A549 (cell line): ENCODE measurements around the gene NRM. TPM values are rescaled to one million over a fixed set of nuclear protein-coding genes. Genes with fewer than 3 reads are reported as not detected.
A peak's percentile ranks its signal among the peaks of the same experiment; 100 is the strongest.

Source experiments
- ATAC-seq, 2 experiments: fragments of 200-7000 bp in 1 of 2; fragments of >200 bp in 1 of 2; cut with Nextera tagmentation in 1 of 2; cut with Tn5 transposase in 1 of 2; 3 replicates each; pipeline versions ENCODE4 v1.8.0 to v1.9.1; 2018 to 2020; ENCODE audit warnings: mild to moderate bottlenecking in 1 of 2, moderate library complexity in 1 of 2
- CTCF ChIA-PET: fragments of 300-600 bp; sonication (Branson Sonifier 250); formaldehyde crosslinking; extraction: SDS; loops from one replicate; lab custom pipeline; 2021; ENCODE audit warnings: antibody characterized with exemption, inconsistent platforms; lab: Yijun Ruan, JAX
- POLR2A ChIA-PET: fragments of 350-600 bp; formaldehyde crosslinking; extraction: SDS; loops from one replicate; lab custom pipeline; 2021; ENCODE audit warnings: antibody characterized with exemption, inconsistent platforms; lab: Yijun Ruan, JAX
- DNase-seq, 2 experiments: peaks; one replicate each; pipeline versions ENCODE4 v3.0.0 to v3.0.0-alpha.2; 2011 to 2016; ENCODE audit warnings: low read depth in 1 of 2, low spot score in 1 of 2
- FAIRE-seq: peaks from 2 replicates; lab custom pipeline; 2011; peaks lifted over from hg19 to GRCh38; lab: Jason Lieb, UNC
- H3K27ac ChIP-seq, 2 experiments: fragments of >200 bp; sonication (Bioruptor Twin); formaldehyde crosslinking; 3 replicates each; pipeline ENCODE4 v1.5.1; 2016 to 2017
- H3K4me1 ChIP-seq: fragments of >200 bp; sonication (Bioruptor Twin); formaldehyde crosslinking; 3 replicates; pipeline ENCODE4 v1.6.1; 2016
- H3K4me2 ChIP-seq: fragments of >200 bp; sonication (Bioruptor Twin); formaldehyde crosslinking; 3 replicates; pipeline ENCODE4 v1.6.1; 2016
- H3K4me3 ChIP-seq: fragments of >200 bp; sonication (Bioruptor Twin); formaldehyde crosslinking; 3 replicates; pipeline ENCODE4 v1.5.1; 2016
- H3K9me3 ChIP-seq: fragments of >200 bp; sonication (Bioruptor Twin); formaldehyde crosslinking; 3 replicates; pipeline ENCODE4 v1.6.1; 2016
- ATOH8 ChIP-seq: fragments of 250-450 bp; sonication (Bioruptor Pico); IDR thresholded peaks from 2 replicates; pipeline ENCODE4 v1.5.0; 2020; ENCODE audit warnings: low read depth, mild to moderate bottlenecking, moderate library complexity
- CHD2 ChIP-seq: fragments of 150-350 bp; IDR thresholded peaks from 2 replicates; pipeline ENCODE4 v1.6.1; 2014; ENCODE audit warnings: low read length; ENCODE audit not compliant: partially characterized antibody
- E2F6 ChIP-seq: IDR thresholded peaks from 2 replicates; pipeline ENCODE4 v1.6.1; 2012; ENCODE audit warnings: low read depth, borderline replicate concordance
- EP300 ChIP-seq, 2 experiments: fragments of >200 bp; sonication (Bioruptor Twin); formaldehyde crosslinking; IDR thresholded peaks; 2 replicates in 1 of 2; 3 replicates in 1 of 2; pipeline ENCODE4 v1.6.1; 2016 to 2017
- ESRRA ChIP-seq: fragments of 150-350 bp; IDR thresholded peaks from 2 replicates; pipeline ENCODE4 v1.6.1; 2014; ENCODE audit warnings: mild to moderate bottlenecking, low read length, borderline replicate concordance
- HOXB5 ChIP-seq: fragments of 250-450 bp; sonication (Bioruptor Pico); IDR thresholded peaks from 2 replicates; pipeline ENCODE4 v1.5.0; 2020; ENCODE audit warnings: mild to moderate bottlenecking, moderate library complexity
- MAZ ChIP-seq: fragments of 150-350 bp; IDR thresholded peaks from 2 replicates; pipeline ENCODE4 v1.6.1; 2014; ENCODE audit warnings: antibody characterized with exemption, low read depth, low read length, borderline replicate concordance
- NFE2L2 ChIP-seq: fragments of 150-350 bp; conservative IDR thresholded peaks from 2 replicates; pipeline ENCODE4 v1.6.1; 2014; ENCODE audit warnings: low read length
- NPAS2 ChIP-seq: fragments of 250-450 bp; sonication (Bioruptor Pico); IDR thresholded peaks from 2 replicates; pipeline ENCODE4 v1.8.0; 2022; ENCODE audit warnings: mild to moderate bottlenecking, moderate library complexity, borderline replicate concordance
- NR3C1 ChIP-seq: fragments of >200 bp; sonication (Bioruptor Twin); formaldehyde crosslinking; IDR thresholded peaks from 3 replicates; pipeline ENCODE4 v1.6.1; 2017
- RARB ChIP-seq: fragments of 250-450 bp; sonication (Bioruptor Pico); IDR thresholded peaks from 2 replicates; pipeline ENCODE4 v1.8.0; 2021; ENCODE audit warnings: mild to moderate bottlenecking, moderate library complexity
- RFX5 ChIP-seq: fragments of 450-650 bp; IDR thresholded peaks from 2 replicates; pipeline ENCODE4 v1.7.1; 2014; ENCODE audit warnings: antibody characterized with exemption, mild to moderate bottlenecking, moderate library complexity
- SREBF2 ChIP-seq: fragments of 450-650 bp; IDR thresholded peaks from 2 replicates; pipeline ENCODE4 v1.6.1; 2014; ENCODE audit warnings: mild to moderate bottlenecking, moderate library complexity
- USF2 ChIP-seq: fragments of 450-650 bp; IDR thresholded peaks from 2 replicates; pipeline ENCODE4 v1.6.1; 2014; ENCODE audit warnings: antibody characterized with exemption
- ZSCAN20 ChIP-seq: fragments of 250-450 bp; sonication (Bioruptor Pico); IDR thresholded peaks from 2 replicates; pipeline ENCODE4 v1.8.0; 2022; ENCODE audit warnings: mild to moderate bottlenecking, moderate library complexity
- WGBS: methylation state at CpG from one replicate; pipeline ENCODE4 v1.1.6; 2017; ENCODE audit errors: missing lambda C conversion rate; 5-methylcytosine and 5-hydroxymethylcytosine counted together
- polyA plus RNA-seq, 4 experiments: library from polyadenylated mRNA; depleted of rRNA in 3 of 4; stranded (reverse); fragments of >200 nt; fragmentation: RNase III in 1 of 4; extraction: RNeasy Plus Mini Kit Qiagen cat#74134 plus additional on column Dnase treatment in 1 of 4; gene quantifications; 2 replicates in 3 of 4; 3 replicates in 1 of 4; pipeline ENCODE4 v1.2.3, GENCODE V29; 2011 to 2017
- TF ChIP-seq, protein P1 (sequence below): fragments of >200 bp; sonication (Bioruptor Twin); formaldehyde crosslinking; IDR thresholded peaks from 3 replicates; pipeline ENCODE4 v1.6.1; 2016
- TF ChIP-seq, protein P2 (sequence below): fragments of >200 bp; sonication (Bioruptor Twin); formaldehyde crosslinking; IDR thresholded peaks from 2 replicates; pipeline ENCODE4 v1.6.1; 2016

NRM gene
- polyA plus RNA-seq, 2 of the 4 experiments (the other 2 are of a cell fraction): 11.3 to 13.0 TPM

- Histone ChIP-seq H3K4me2 (peak overlapping the region; percentile 88), H3K4me3 (peak overlapping the region; percentile 56), H3K27ac (peak overlapping the region; percentile 90 to 94), H3K4me1 (peaks cover 43% of the 10 kb centered on the region), H3K9me3 (no peaks in the 10 kb centered on the region)
- DNase-seq (no peak), FAIRE-seq (no peak), ATAC-seq (no peak)
- POLR2A ChIA-PET: interaction anchor here (0.5 to 1.5 kb wide), 5 partner anchors 16 to 77 kb away, joined by 4 to 7 read pairs (median 6); partner anchors contain the start of genes IER3 and MDC1
- CTCF ChIA-PET: interaction anchor here (1.5 to 6.9 kb wide), 3 partner anchors 14 to 40 kb away, joined by 3 to 84 read pairs (median 46); no protein-coding TSS in a partner anchor
- 22% methylated on average over 8 of the region's 8 CpGs for WGBS
- TF ChIP-seq NPAS2 (no peak), NFE2L2 (no peak), ESRRA (no peak), MAZ (no peak), USF2 (no peak), NR3C1 (no peak), ATOH8 (CRISPR knock-in tag) (no peak), E2F6 (no peak), HOXB5 (no peak), CHD2 (no peak), EP300 (IDR thresholded peaks at IDR 0.05) (no peak), RARB (CRISPR knock-in tag) (no peak), ZSCAN20 (CRISPR knock-in tag) (no peak), SREBF2 (no peak), RFX5 (no peak)
- TF ChIP-seq, protein P1, sequence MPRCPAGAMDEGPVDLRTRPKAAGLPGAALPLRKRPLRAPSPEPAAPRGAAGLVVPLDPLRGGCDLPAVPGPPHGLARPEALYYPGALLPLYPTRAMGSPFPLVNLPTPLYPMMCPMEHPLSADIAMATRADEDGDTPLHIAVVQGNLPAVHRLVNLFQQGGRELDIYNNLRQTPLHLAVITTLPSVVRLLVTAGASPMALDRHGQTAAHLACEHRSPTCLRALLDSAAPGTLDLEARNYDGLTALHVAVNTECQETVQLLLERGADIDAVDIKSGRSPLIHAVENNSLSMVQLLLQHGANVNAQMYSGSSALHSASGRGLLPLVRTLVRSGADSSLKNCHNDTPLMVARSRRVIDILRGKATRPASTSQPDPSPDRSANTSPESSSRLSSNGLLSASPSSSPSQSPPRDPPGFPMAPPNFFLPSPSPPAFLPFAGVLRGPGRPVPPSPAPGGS: no peak
- TF ChIP-seq, protein P2, sequence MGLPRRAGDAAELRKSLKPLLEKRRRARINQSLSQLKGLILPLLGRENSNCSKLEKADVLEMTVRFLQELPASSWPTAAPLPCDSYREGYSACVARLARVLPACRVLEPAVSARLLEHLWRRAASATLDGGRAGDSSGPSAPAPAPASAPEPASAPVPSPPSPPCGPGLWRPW: no peak
These were observed 544 bp upstream of the NRM start for GRCh38 chr6:30691208-30691847.

- H3K4me2 ChIP-seq: peak overlapping the region; percentile 88
- CTCF ChIA-PET: interaction anchor here (0.6 to 6.9 kb wide), 4 partner anchors 12 to 132 kb away, joined by 3 to 84 read pairs (median 25); no protein-coding TSS in a partner anchor
- POLR2A ChIA-PET: interaction anchor here (1.4 to 1.5 kb wide), 3 partner anchors 27 to 54 kb away, joined by 4 to 7 read pairs (median 6); partner anchors contain the start of genes IER3 and MDC1
- no peak for ATAC-seq
- peaks cover 45% of the 10 kb centered on the region for H3K4me1 ChIP-seq
- WGBS: 51% methylated on average over 4 of the region's 4 CpGs
- no peak for FAIRE-seq
- peak overlapping the region; percentile 90 to 94; a peak in 4 of 6 replicates for H3K27ac ChIP-seq
- H3K4me3 ChIP-seq: peak overlapping the region; percentile 56
- H3K9me3 ChIP-seq: no peaks in the 10 kb centered on the region
- TF ChIP-seq EP300 (IDR thresholded peaks at IDR 0.05): no peak
- DNase-seq: no peak
These were observed 799 bp downstream of the NRM start for GRCh38 chr6:30689985-30690384.
